HG03159 (cell line): ENCODE measurements around the gene KIN.
A peak's percentile ranks its signal among the peaks of the same experiment; 100 is the strongest.
"Not testable (repeated sequence)": the region's sequence is repeated elsewhere in the genome, so short reads cannot be mapped to it uniquely, and the experiment has no call there.

ENCODE experiments used
- ATAC-seq: cut with Tn5 transposase; IDR thresholded peaks from one replicate; pipeline ENCODE4 v1.9.1; 2021; ENCODE audit warnings: mild to moderate bottlenecking, moderate library complexity; ENCODE audit not compliant: unreplicated experiment

The KIN gene

DNA sequence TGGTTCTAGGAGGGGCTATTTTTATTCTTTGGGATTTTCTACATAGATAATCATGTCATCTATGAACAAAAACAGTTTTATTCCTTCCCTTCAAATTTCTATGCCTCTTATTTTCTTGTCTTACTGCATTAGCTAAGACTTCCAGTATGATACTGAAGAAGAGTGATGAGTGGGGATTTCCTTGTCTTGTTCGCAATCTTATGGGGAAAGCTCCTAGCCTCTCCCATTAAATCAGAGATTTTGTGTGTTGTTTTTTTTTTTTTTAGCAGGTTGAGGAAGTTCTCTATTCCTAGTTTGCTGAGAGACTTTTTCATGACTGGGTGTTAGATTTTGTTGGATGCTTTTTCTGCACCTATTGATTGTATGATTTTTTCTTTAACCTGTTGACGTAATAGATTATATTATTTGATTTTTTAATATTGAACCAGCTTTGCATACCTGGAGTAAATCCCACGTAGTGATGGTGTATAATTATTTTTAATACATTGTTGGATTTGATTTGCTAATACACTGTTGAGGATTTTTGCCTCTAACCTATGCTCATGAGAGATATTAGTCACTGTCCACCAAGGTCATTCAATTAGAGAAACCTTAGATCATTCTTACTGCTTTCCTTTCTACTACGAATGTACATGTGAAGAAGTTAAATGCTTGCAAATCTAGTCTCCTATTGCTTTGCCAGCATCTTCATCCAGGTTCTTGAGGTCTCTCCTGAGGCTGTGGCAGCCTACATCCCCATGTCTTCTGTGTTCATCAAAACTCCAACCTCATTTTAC lies 6.6 kb upstream of the KIN start:
- no peak for ATAC-seq

DNA sequence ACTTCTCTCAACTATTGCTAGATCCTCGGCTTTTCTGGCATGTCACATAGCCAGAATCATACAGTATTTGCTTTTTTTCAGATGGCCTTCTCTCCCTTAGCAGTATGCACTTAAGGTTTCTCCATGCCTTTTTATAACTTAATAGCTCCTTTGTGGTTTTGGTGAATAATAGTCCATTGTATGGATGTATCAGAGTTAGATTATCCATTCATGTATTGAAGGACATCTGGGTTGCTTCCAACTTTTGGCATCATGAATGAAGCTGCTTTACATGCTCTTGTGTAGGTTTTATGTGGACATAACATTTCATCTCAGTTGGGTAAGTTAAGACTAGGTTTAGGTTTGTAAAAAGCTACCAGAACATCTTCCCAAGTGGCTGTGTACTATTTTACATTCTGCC lies 4.7 kb upstream of the KIN start:
- ATAC-seq: no peak

DNA sequence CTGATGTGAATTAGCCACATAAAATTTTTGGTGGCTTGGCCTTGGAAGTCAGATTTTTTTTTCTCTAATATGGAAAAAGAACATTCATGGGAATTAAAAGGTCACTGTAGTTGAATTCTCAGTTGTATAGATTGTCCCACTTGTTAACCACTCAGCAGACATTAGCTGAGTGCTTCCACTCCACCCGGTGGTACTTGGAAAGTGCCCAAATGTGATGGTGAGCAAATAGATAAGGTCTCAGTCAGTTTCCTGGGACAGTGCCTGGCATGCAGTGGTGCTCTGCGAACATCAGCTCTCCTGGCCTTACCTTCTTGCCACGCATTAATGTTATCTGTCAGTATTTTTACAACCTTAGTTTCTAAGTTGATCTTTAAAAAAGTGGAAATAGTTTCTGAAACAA lies 1.6 kb upstream of the KIN start:
- ATAC-seq: no peak

DNA sequence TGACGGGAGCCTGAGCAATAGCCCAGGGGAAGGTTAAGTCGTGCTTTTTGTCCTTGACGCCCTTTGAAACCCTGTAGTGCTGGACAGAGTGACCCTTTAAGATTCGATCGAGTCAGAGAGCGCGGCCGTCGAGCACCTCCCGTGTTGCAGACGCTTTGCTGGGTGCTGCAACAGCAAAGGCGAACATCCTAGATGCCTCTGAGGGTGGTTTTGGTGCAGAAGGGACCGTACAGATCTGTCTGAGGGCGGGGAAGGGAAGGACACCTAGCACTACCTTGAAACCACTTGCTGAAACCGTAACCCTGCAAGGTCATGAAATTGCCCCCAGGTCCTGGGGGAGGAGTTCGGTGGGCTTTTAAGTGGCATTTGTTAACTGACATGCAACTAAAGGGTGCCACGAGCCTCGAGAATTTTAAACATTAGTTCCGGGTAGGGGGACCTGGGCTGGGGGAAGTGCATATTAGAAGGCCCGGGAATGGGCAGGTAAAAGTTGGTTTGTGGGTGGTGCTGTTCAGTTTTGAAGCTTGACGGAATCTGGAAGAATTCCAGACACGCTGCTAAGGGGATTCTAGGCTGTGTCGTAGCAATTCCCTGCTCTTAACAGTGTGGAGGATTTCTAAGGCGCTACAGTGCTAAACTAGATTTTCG lies 970 bp upstream of the KIN start:
- ATAC-seq: peak; percentile 17

DNA sequence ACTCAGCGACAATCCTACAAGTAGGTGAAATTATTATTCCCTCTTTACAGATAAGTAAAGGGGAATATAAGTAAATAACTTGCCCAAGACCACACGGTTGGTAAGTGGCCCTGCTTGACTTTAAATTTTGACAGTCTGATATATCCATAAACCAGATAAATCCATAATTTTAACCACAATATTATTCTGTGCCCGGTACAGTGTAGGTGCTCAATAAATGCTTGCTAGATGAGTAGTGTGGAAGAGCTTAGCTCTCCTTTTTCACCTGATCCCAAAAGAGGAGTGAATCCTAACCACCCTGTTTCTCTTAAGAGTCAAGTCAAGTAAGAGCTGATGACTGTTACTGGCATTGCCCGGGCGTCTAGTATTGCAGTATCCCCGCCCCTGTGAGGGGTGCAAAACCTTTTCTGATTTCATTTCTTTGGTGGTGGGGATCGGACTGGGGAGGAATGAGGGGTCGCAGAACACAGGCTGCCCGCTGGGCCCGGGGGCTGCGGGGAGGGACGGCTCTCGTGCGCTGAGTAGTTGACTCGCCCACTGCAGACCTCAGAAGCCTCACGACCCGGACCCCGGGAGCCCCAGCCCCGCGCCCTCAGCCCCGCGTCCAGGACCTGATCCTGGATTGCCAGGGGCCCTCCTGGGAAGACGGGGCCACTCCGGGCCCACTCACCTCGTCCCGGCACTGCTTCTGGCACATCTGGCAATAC lies 490 bp downstream of the KIN start:
- peak; percentile 2 for ATAC-seq

DNA sequence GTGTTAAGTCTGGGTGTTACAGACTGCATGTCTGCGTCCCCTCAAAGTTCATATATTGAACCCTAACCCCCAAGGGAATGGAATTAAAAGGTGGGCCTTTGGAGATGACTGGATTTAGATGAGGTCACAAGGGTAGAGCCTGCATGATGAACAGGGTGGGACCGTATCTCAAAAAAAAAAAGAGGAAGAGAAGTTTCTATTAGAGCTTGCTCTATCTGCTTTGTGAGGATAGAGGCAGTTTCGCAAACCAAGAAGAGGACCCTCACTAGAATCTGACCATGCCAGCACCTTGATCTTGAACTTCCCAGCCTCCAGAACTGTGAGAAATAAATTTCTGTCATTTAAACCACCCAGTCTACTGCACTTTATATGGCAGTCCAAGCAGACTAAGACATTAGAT lies 1.4 kb downstream of the KIN start:
- no peak for ATAC-seq

DNA sequence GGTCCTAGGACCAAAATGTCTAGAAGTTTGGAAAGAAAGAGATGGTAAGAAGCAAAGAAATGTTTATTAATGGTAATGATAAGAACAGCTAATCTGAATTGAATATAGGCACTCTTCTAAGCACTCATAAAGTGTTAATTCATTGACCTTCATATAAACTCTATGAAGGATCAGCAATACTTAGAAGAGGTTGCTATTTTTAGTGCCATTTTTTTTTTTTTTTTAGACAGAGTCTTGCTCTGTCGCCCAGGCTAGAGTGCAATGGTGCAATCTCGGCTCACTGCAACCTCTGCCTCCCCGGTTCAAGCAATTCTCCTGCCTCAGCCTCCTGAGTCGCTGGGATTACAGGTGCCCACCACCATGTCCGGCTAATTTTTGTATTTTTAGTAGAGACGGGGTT lies 5.6 kb downstream of the KIN start:
- ATAC-seq: not testable (repeated sequence)

DNA sequence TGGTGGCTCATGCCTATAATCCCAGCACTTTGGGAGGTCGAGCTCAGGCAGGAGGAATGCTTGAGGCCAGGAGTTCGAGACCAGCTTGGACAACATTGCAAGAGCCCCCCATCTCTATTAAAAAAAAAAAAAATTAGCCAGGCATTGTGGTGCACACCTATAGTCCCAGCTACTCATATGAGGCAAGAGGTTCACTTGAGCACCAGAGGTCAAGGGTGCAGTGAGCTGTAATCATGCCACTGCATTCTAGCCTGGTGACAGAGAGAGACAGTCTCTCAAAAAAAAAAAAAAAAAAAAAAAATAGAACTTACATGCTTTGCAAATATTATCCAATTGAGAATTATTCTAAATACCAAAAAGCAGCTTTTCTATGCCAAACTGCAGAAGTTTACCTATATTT lies 11.0 kb downstream of the KIN start:
- ATAC-seq: no peak

DNA sequence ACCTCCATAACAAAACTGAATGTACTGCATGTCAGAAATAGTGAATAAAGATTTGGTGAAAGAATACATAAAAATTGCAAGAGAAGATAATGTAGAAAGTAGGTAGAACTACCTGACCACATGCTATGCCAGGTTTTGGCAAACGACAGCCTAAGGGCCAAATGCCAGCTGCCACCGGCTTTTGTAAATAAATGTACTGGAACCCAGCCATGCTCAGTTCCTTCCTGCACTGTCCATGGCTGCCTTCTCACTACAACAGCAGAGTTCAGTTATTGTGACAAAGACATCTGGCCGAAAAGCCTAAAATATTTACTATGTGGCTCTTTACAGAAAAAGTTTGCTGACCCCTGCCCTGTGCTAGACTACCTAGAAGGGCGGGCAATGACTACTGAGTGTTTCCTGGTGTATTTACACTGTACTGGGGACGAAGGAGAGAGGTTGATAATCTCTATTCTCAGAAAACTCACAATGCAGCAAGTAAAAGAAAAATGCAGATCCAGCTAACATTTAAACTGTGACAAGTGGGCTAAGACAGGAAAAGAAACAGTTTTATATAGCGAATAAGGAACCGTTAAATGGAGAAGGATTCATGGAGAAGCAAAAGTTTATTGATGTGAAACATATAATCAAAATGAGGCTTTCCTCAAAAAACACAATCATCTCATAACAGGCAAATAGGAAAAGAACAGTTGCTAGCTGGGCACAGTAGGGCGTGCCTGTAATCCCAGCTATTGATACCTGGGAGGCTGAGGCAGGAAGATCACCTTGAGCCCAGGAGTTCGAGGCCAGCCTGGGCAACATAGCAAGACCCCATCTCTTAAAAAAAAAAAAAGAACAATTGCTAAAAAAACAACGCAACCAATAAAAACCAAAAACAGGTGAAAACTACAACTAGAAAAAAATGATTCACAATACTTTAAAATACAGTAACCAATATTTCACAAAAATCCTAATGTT lies 13.7 kb downstream of the KIN start:
- no peak for ATAC-seq

DNA sequence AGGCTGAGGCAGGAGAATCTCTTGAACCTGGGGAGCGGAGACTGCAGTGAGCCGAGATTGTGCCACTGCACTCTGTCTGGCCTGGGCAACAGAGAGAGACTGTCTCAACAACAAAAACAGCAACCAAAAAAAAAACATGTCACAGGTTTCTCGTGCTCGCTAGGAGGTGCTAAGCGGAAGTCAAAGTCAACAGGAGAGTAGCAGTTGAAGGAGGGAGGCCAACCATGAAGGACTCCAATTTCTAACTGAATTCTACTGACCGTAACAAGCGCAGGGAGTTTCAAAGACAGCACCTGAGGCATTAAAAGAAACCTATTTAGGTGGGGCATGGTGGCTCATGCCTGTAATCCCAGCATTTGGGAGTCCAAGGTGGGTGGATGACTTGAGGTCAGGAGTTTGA lies 19.4 kb downstream of the KIN start:
- no peak for ATAC-seq

DNA sequence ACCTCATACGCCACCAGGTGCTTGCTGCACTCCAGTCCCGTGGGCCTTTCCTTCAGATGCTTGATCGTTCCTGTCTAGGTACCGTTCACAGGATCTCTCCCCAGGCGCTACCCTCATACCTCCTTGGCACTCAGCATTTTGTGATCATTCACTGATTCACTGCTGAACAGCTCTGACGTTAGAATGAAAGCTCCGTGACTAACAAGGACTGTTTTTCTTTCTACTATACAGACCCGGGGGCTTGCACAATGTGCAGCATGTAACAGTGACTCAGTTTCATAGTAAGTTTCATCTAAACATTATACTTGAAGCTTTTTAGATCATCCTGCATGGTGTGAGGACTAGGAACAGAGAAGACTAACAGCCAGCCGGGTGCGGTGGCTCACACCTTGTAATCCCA lies 20.6 kb downstream of the KIN start:
- ATAC-seq: no peak

DNA sequence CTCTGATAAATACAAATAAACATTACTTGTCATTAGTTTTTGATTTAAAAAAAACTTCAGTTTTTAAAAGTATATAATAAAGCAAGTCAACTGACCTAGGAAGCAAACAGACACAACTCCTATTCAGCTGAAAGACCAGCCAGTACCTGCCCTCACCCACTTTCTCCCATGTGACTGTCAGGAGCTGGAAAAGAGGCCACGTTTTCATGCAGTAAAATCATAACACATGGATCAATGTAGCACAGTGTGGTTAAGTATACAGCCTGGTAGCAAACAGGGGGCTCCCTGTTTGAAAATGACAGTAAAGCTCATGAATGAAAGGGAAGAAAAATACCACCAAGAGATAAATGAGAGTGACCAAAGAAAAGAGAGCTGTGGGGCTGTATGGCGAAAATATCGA lies 21.6 kb downstream of the KIN start:
- ATAC-seq: no peak

DNA sequence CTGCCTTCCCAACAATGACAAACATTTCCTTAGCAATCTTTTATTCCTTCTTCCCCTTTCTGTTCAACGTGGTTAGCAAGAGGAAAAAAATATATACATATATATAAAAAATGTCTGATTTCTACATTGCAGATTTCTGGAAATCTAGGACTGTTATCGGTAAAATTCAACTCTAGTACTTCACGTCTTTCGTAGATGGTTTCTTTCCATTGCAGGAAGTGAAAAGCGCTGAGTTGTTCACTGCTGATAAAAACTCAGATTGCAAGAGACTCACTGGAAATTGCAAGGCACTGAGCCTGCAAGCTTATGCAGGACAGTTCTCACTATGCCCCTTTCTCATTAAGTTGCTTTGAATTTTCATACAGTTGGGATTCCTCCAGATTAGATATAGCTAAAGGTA lies 23.9 kb downstream of the KIN start:
- no peak for ATAC-seq

DNA sequence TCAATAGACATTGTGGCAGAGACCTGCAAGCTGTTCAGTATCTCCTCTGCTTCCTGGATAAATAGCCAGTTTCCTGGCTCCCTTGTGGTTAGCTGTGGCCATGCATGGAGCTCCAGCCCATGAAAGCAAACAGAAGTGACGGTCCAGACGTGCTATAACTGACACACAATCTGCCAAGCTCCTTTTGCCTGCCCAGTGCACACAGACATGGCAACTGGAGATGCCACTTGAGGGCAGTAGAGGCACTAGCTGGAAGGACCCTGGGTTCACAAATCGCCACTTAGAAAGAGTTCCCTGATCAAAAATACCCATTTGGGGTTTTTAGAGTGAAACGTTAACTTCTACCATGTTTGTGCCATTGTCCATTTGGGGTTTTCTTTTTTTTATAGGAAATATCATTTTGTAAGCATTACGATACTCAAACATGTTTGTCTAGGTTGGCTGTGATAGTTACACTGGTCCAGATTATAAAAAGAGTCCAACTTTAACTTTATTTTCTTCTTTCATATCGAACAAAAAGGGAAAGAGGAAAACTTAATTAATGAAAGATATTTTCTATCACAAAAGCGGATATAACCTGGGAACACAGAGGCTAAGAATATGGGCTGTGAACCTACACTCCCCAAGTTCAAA lies 31.3 kb downstream of the KIN start:
- no peak for ATAC-seq

DNA sequence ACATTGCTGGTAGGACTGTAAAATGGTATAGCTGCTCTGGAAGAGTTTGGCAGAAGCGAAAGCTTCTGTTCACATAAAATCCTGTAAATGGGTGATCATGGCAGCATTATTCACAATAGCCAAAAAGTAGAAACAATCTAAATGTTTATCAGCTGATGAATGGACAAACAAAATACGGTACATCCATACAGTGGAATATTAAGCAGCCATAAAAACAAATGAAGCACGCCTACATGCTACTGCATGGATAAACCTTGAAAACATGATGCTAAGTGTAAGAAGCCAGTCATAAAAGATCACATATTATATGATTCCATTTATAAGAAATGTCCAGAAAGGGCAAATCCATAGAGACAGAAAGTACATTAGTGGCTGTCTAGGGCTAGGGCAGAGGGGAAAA lies 32.7 kb downstream of the KIN start:
- ATAC-seq: no peak

DNA sequence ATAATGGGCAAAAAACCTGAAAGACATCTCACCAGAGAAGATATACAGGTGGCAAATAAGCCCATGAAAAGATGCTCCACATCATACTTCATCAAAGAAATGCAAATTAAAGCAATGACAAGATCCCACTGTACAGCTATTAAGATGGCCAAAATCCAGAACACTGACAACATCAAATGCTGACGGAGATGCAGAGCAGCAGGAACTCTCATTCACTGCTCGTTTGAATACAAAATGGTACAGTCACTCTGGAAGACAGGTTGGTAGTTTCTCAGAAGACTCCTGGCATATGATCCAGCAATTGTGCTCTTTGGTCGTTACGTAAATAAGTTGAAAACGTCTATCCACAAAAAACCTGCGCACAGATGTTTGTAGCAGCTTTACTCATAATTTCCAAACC lies 35.5 kb downstream of the KIN start:
- no peak for ATAC-seq

DNA sequence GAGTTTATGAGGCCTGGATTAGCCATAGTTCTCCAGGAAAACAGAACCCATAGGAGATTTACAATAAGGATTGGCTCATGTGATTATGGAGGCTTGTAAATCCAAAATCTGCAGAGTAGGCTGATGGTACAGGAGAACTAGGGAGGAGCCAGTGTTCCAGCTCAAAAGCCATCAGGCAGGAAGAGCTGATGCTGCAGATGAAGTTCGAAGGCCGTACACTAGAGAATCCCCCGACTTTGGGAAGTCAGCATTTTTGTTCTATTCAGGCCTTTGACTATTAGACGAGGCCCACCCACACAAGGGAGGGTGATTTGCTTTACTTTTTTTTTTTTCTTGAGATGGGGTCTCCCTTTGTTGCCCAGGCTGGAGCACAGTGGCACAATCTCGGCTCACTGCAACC lies 37.6 kb downstream of the KIN start:
- ATAC-seq: no peak

DNA sequence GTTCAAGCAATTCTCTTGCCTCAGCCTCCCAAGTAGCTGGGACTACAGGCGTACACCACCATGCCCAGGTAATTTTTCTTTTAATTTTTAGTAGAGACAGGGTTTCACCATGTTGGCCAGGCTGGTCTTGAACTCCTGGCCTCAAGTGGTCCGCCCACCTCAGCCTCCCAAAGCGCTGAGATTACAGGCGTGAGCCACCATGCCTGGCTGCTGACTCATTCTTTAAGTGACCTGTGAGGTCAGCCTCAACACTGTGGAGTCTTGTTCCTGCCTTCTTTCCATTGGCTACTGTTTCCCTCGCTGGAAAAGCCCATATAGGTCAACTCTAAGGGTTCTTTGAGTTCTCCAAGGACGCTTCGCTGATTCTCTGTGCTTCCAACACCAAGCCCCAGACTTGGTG lies 39.2 kb downstream of the KIN start:
- ATAC-seq: not testable (repeated sequence)

DNA sequence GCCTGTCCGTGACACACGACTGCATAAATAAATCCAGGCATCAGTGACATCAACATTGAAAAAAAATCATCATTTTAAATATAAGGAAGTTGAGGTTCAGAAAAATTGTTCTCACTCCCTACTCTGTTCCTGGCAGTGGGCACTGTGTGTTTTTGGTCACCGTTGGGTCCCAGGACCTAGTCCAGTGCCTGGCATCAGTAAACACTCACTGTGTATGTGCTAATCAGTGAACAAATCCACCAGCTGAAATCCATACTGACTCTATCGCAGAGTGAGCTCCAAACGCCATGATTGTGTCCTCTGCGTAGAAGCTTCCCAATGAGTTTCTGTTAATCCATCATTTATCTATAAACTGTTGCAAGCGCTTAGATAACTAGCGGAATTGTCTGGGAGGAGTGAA lies 43.5 kb downstream of the KIN start:
- no peak for ATAC-seq

DNA sequence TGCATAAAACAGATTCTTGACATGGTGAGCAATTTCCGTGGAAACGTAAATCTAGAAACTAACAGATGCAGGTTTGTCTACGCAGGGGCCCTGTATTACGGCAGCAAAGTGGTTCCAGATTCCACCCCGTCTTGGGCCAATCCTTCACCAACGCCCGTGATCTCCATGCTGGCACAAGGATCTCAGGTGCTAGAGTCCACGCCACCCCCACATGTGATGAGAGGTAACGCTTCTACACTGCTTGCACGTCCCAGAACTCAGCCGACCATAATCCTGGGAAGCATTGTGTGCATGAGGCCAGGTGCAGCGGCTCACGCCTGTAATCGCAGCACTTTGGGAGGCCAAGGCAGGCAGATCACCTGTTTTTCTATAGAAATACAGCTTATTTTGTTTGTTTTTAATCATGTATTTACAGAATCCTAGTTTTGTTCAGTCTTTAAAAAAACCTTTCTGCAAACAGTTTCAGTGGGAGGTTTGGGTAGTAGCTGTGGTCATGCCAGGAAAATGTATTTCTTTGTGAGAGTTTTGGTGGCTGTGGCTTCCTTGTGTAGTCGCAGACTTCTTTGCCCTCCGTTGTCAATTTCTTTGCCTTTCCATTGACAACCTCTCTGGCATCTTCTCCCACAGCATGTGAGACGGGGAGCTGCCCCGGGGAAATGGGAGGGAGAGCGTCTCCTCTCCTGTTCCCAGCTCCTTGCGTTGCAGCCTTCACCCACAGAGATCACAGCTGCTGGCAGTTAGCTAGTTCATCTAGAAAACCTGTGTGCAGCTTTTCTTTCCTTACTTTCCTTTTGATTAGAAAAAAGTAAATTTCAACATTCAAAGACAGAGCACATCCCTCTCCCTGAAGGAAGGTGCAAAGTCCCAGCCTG lies 49.0 kb downstream of the KIN start:
- ATAC-seq: no peak
